ENCODE data around the gene METTL26. TPM values are rescaled to one million over a fixed set of nuclear protein-coding genes. Genes with fewer than 3 reads are reported as not detected.

Gene METTL26
- polyA plus RNA-seq, 2 of the 4 experiments (the other 2 are of a cell fraction), result 47.2 to 78.3 TPM

DNA sequence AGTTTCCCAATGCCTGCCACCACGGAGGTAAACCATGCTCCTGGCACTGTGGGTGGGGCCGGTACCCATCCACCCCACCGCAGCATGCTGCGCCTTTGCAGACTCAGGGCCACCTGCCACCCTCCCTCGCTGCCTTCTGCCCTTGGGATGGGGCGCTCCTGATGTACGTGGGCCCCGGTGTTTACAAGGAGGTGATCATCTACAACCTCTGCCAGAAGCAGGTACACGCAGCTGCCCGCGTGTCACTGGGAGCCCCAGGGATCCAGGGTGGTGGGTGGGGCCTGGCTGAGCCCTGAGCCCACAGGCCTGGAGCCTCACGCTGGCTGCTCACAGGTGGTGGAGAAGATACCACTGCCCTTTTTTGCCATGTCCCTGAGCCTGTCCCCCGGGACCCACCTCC lies 30.5 kb upstream of the METTL26 start:
- ATAC-seq (no peak), FAIRE-seq (no peak), DNase-seq (ENCODE audit: low read depth in 1 of 2, low spot score in 1 of 2) (no peak)
- CTCF ChIA-PET, result interaction anchor here (1.1 to 13.5 kb wide), 10 partner anchors 9 to 94 kb away, joined by 3 to 105 read pairs (median 11); partner anchors contain the start of genes RHBDL1, STUB1 and WDR90
- H3K4me2 ChIP-seq, result no peak overlapping the region
- 86% methylated on average over 9 of the region's 13 CpGs for whole genome bisulfite sequencing (ENCODE audit: missing lambda C conversion rate)
- TF ChIP-seq EHMT2 (IDR thresholded peaks at IDR 0.05; ENCODE audit: low read depth) (no peak), RAD21 (conservative IDR thresholded peaks at IDR 0.05 in 1 of 2, IDR thresholded peaks at IDR 0.05 in 1 of 2) (no peak), EP300 (IDR thresholded peaks at IDR 0.05) (no peak), USF2 (IDR thresholded peaks at IDR 0.05) (no peak)
- H3K9me3 ChIP-seq, result no peaks in the 10 kb centered on the region
- H3K4me3 ChIP-seq, result no peak overlapping the region
- peaks cover 11% of the 10 kb centered on the region for H3K4me1 ChIP-seq
- no peak overlapping the region for H3K27ac ChIP-seq
- POLR2A ChIA-PET, result no interaction called here

DNA sequence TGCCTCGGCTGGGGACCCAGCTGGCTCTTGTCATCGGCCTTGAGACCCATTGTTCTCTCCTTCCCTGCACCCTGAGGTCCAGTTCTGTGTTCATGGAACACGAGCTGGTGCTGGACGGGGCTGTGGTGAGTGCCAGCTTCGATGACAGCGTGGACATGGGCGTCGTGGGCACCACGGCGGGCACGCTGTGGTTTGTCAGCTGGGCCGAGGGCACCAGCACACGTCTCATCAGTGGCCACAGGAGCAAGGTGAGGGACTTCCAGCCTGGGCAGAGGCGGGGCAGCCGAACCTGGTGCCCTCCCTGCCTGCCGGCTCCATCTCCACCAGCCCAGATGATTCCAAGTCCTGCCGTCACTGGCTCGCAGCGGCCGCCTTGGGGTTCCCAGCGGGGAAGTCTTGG lies 26.5 kb upstream of the METTL26 start:
- POLR2A ChIA-PET, result no interaction called here
- H3K4me1 ChIP-seq, result peaks cover 18% of the 10 kb centered on the region
- no peak overlapping the region for H3K4me2 ChIP-seq
- CTCF ChIA-PET, result interaction anchor here (0.8 to 13.5 kb wide), 12 partner anchors 10 to 81 kb away, joined by 3 to 105 read pairs (median 4); partner anchors contain the start of genes RHBDL1 and WDR90
- H3K27ac ChIP-seq, result no peak overlapping the region
- no peak overlapping the region for H3K4me3 ChIP-seq
- no peak for TF ChIP-seq HEYL (CRISPR knock-in tag; IDR thresholded peaks at IDR 0.05)
- no peak for TF ChIP-seq FOXS1 (CRISPR knock-in tag; IDR thresholded peaks at IDR 0.05)
- TF ChIP-seq TFCP2L1 (CRISPR knock-in tag; IDR thresholded peaks at IDR 0.05), result no peak
- no peak for TF ChIP-seq MYC (IDR thresholded peaks at IDR 0.05; ENCODE audit: borderline replicate concordance, low read length)
- TF ChIP-seq ZSCAN20 (CRISPR knock-in tag; IDR thresholded peaks at IDR 0.05), result no peak
- no peak for TF ChIP-seq HDAC2 (IDR thresholded peaks at IDR 0.05)
- TF ChIP-seq REST (IDR thresholded peaks at IDR 0.05), result no peak
- no peak for TF ChIP-seq NFE2L2 (conservative IDR thresholded peaks at IDR 0.05; ENCODE audit: low read length)
- no peak for TF ChIP-seq POLR2AphosphoS2 (conservative IDR thresholded peaks at IDR 0.05; ENCODE audit: low read length)
- DNase-seq (ENCODE audit: low read depth in 1 of 2, low spot score in 1 of 2) (no peak), FAIRE-seq (no peak), ATAC-seq (no peak)
- 93% methylated on average over 21 of the region's 21 CpGs for WGBS (ENCODE audit: missing lambda C conversion rate)
- no peaks in the 10 kb centered on the region for H3K9me3 ChIP-seq

DNA sequence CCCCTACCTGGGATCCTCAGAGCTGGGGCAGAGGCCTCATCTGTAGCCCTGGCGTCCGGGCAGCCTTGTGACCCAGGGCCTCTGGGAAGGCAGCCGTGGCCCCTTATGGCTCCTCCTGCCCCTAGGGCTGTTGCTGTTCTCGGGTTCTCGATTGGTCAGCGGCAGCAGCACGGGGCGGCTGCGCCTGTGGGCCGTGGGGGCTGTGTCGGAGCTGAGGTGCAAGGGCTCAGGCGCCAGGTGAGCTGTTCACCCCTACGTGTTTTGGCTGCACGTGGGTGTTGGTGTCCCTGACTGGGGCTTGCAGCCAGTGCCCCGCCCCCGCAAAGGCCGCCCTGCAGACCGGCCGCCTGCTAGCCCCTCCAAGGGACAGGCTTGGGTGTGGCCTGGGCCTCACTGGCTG lies 26.0 kb upstream of the METTL26 start:
- Histone ChIP-seq H3K4me1 (peaks cover 14% of the 10 kb centered on the region), H3K4me2 (no peak overlapping the region), H3K9me3 (no peaks in the 10 kb centered on the region), H3K27ac (no peak overlapping the region), H3K4me3 (no peak overlapping the region)
- TF ChIP-seq USF2 (IDR thresholded peaks at IDR 0.05), result no peak
- no peak for TF ChIP-seq NPAS2 (CRISPR knock-in tag; IDR thresholded peaks at IDR 0.05; ENCODE audit: borderline replicate concordance)
- no peak for TF ChIP-seq EHMT2 (IDR thresholded peaks at IDR 0.05; ENCODE audit: low read depth)
- no peak for TF ChIP-seq POLR2AphosphoS2 (conservative IDR thresholded peaks at IDR 0.05; ENCODE audit: low read length)
- TF ChIP-seq, protein P1, sequence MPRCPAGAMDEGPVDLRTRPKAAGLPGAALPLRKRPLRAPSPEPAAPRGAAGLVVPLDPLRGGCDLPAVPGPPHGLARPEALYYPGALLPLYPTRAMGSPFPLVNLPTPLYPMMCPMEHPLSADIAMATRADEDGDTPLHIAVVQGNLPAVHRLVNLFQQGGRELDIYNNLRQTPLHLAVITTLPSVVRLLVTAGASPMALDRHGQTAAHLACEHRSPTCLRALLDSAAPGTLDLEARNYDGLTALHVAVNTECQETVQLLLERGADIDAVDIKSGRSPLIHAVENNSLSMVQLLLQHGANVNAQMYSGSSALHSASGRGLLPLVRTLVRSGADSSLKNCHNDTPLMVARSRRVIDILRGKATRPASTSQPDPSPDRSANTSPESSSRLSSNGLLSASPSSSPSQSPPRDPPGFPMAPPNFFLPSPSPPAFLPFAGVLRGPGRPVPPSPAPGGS (IDR thresholded peaks at IDR 0.05), result no peak
- no peak for TF ChIP-seq RCOR1 (IDR thresholded peaks at IDR 0.05; ENCODE audit: low read depth, low read length)
- TF ChIP-seq RAD21 (conservative IDR thresholded peaks at IDR 0.05 in 1 of 2, IDR thresholded peaks at IDR 0.05 in 1 of 2), result no peak
- ATAC-seq, result no peak
- WGBS (ENCODE audit: missing lambda C conversion rate), result no CpG with 5 or more reads among the region's 19 CpGs
- no peak for DNase-seq (ENCODE audit: low read depth in 1 of 2, low spot score in 1 of 2)
- CTCF ChIA-PET, result interaction anchor here (0.8 to 13.5 kb wide), 16 partner anchors 9 to 123 kb away, joined by 3 to 105 read pairs (median 6); partner anchors contain the start of genes METTL26, RHBDL1 and WDR90
- POLR2A ChIA-PET, result no interaction called here
- no peak for FAIRE-seq

Data from A549 (cell line).